HT1080 (cell line): ENCODE results near the gene PNPLA1. TPM values are rescaled to one million over a fixed set of nuclear protein-coding genes. Genes with fewer than 3 reads are reported as not detected.
A peak's percentile ranks its signal among the peaks of the same experiment; 100 is the strongest.

Source experiments
- DNase-seq: peaks from one replicate; pipeline ENCODE4 v3.0.0-alpha.2; 2015; ENCODE audit warnings: low read depth
- total RNA-seq: library from RNA; depleted of rRNA; stranded (reverse); fragments of >200 nt; shearing (Covaris generic); gene quantifications from 2 replicates; pipeline ENCODE4 v1.2.3, GENCODE V29; 2014

Gene PNPLA1
- total RNA-seq, 1 experiment from 2014 or later: 0.03 TPM

DNA sequence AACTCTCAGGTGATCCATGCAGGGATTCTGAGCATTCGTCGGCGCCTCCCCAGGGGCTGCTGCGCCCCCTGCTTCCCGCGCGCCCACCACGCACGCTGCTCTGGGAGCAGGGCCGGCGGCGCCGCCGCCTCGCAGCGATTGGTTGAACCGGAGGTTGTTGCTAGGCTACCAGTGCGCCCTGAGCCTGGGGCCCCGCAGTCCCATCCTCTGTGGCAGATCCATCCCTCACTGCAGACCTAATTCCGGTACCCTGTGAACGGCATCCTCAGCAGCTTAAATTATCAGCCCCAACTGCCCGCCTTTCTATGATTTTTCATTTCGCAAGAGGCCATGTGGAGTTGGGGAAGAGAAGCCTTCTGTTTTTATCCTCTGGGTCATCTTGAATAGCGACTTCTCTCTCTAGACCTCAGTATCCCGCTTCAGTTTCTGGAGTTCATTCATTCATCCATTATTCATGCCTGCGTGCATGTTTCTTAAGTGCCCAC is 15.4 kb downstream of the PNPLA1 start:
- no peak for DNase-seq

- DNase-seq: no peak
These were observed 15.9 kb downstream of the PNPLA1 start for GRCh38 chr6:36285797-36286196.

DNA sequence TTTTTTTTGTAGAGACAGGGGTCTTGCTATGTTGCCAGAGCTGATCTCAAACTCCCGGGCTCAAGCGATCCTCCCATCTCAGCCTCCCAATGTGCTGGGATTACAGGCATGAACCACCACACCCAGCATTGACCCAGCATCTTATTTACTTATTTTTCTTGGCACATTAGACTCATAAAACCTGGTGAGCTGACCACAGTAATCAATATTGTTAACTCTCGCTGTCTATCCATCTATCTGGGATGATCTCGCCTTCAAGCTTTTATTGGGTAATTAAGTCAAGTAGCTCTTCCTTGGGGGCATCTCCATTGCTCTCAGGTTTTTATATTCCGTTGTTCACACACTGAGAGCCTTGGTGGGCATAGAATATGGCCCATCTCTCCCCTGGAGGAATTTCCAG is 17.0 kb downstream of the PNPLA1 start:
- no peak for DNase-seq

- DNase-seq: no peak
These were observed 19.5 kb downstream of the PNPLA1 start for GRCh38 chr6:36289281-36289878.

GRCh38 chr6:36290668-36291620 is 21.1 kb downstream of the PNPLA1 start:
- peak; percentile 29 for DNase-seq

DNA sequence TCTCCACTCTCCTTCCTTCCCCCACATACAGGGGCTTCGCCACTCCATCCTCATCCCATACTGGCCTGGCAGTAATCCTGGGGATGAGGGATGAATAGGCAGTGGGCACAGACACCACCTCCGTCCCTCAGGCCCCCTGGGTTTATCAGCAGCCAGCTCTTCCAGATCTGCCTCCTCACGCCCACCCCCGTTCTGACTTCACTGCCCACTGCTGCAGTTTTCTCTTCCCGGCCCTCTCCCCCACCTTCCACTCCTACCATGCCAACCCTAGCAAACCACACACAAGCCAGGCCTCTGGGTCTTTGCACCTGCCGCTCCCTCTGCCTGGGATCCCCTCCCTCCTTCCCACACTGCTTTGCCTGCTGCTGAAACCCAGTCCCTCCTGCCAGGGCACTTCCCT is 22.3 kb downstream of the PNPLA1 start:
- no peak for DNase-seq

GRCh38 chr6:36296240-36296639 is 26.4 kb downstream of the PNPLA1 start:
- no peak for DNase-seq

GRCh38 chr6:36297051-36297450 is 27.2 kb downstream of the PNPLA1 start:
- no peak for DNase-seq

GRCh38 chr6:36297511-36297910 is 27.7 kb downstream of the PNPLA1 start:
- no peak for DNase-seq

DNA sequence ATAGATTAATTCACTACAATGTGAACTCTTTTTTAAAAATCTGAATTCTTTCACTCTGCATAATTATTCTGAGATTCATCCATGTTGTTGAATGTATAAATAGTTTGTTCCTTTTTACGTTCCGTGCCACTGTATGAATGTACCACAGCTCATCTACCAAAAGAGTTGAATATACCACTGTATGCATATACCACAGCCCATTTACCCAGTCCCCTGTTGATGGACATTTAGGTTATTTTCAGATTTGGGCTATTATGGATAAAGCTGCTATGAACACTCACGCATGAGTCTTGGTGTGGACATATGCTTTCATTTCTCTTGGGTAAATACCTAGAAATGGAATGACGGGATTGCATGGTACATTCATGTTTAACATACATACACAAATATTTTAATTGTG is 28.2 kb downstream of the PNPLA1 start:
- DNase-seq: no peak

- no peak for DNase-seq
These were observed 31.3 kb downstream of the PNPLA1 start for GRCh38 chr6:36301085-36301658.

DNA sequence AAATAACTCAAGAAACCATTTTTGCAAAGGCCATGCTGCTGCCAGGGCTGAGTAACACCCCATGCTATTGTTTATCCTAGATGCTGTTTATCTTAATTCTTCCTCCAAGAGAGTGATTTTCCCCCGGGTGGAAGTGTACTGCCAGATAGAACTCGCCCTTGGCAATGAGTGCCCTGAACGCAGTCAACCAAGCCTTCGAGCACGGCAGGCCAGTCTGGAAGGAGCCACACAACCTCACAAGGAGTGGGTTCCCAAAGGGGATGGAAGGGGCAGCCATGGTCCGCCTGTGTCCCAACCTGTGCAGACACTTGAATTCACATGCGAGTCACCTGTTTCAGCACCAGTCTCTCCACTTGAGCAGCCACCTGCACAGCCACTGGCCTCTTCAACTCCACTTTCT is 31.9 kb downstream of the PNPLA1 start:
- DNase-seq: no peak

- peak; percentile 70 for DNase-seq
These were observed 32.5 kb downstream of the PNPLA1 start for GRCh38 chr6:36302227-36302976.

DNA sequence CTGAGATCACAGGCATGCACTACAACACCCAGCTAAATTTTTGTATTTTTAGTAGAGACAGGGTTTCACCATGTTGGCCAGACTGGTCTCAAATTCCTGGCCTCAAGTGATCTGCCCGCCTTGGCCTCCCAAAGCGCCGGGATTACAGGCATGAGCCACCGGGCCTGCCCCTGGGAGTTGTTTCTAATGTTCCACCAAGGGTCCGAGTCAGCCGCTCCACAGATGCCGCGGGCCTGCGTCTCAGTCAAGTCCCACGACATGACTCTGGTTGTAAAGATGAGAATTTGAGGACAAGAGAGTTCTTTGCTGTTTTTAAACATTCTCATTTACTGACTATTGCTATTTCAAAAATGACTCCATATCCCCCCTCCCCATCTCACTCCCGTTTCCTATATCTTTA is 36.0 kb downstream of the PNPLA1 start:
- no peak for DNase-seq

DNA sequence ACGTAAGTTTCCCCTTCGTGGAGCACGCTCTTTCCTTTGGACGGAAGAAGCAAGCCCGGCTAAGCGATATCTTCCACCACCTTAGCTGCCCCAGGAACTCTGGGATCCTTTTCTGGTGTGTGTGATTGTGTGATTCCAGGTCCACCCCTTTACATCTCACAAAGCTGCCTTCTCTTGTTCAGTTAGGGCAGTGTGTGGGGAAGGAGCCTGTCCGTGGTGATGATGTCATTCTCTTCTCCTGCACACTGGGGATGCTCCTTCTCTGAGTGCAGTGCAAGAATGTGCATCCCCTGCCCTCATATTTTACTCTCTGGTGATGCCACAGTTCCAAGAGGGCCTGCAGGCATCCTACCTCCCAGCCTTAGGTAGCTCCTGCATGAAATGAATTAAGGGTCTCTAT is 36.5 kb downstream of the PNPLA1 start:
- DNase-seq: no peak

DNA sequence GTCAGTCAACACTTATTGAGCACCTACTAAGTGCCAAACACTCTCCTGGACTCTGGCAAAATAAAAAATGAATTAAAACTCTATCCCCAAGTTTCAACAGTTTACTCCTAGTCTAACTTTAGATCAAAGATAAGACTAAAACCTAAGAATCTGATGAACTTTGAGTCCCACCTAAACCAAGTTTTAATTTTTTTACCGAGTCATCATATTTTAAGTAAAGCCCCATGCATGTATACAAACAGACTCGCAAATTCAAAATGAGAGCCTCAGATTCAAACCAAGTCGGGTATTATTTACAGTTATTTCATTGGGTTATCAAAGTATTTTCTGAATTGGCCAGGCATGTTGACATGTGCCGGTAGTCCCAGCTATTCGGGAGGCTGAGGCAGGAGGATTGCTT is 38.7 kb downstream of the PNPLA1 start:
- no peak for DNase-seq

- no peak for DNase-seq
These were observed 39.3 kb downstream of the PNPLA1 start for GRCh38 chr6:36309203-36309602.

DNA sequence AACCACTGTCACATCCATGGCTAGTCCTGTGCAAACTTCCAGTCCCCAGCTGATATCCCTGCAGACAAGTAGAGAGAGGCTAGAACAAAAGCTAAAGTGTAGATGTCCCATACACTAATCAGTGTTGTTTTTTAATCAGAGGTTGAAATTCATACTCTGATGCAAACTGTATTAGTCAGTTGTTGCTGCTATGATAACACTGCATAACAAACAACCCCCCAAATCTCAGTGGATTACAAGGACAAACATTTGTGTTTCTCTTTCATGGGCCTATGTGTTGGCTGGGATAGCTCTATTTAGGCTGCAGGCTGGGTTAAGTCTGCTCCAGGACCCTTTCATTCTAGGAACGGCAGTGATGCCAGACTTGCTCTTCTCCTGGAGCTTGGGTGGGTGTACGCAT is 40.0 kb downstream of the PNPLA1 start:
- DNase-seq: no peak

- DNase-seq: no peak
These were observed 43.2 kb downstream of the PNPLA1 start for GRCh38 chr6:36312854-36313648.

GRCh38 chr6:36313649-36313936 is 43.7 kb downstream of the PNPLA1 start:
- DNase-seq: no peak
